Calu3 (cell line): ENCODE data around the gene DYRK3. TPM values are rescaled to one million over a fixed set of nuclear protein-coding genes. Genes with fewer than 3 reads are reported as not detected.
A peak's percentile ranks its signal among the peaks of the same experiment; 100 is the strongest.

Experiments
- BruUV-seq: library from RNA; stranded (reverse); fragments of 400-500 nt; replicated peaks from 2 replicates; lab custom pipeline; 2021; lab: Mats Ljungman, UMichigan
- CTCF ChIA-PET: fragments of 300-600 bp; sonication (Branson Sonifier 250); formaldehyde crosslinking; loops from one replicate; lab custom pipeline; 2022; ENCODE audit warnings: antibody characterized with exemption; lab: Charles Lee
- DNase-seq: peaks from one replicate; pipeline ENCODE4 v3.0.0; 2022
- H3K27ac Mint-ChIP-seq: one replicate; pipeline ENCODE4 v1.8.0; 2022; ENCODE audit warnings: mixed read lengths; ENCODE audit not compliant: unreplicated experiment
- H3K27me3 Mint-ChIP-seq: one replicate; pipeline ENCODE4 v1.8.0; 2022; ENCODE audit warnings: mixed read lengths; ENCODE audit not compliant: unreplicated experiment
- H3K36me3 Mint-ChIP-seq: one replicate; pipeline ENCODE4 v1.8.0; 2022; ENCODE audit warnings: mild to moderate bottlenecking, moderate library complexity, mixed read lengths; ENCODE audit not compliant: insufficient read depth, unreplicated experiment
- H3K4me1 Mint-ChIP-seq: one replicate; pipeline ENCODE4 v1.8.0; 2022; ENCODE audit warnings: mild to moderate bottlenecking, low read depth, mixed read lengths; ENCODE audit not compliant: unreplicated experiment
- H3K4me3 Mint-ChIP-seq: one replicate; pipeline ENCODE4 v1.8.0; 2022; ENCODE audit warnings: mild to moderate bottlenecking, low read depth, moderate library complexity, mixed read lengths; ENCODE audit not compliant: unreplicated experiment
- H3K9me3 Mint-ChIP-seq: one replicate; pipeline ENCODE4 v1.8.0; 2022; ENCODE audit warnings: low read depth, mixed read lengths; ENCODE audit not compliant: unreplicated experiment
- intact Hi-C: fragments of 100-400 bp; cut with micrococcal nuclease; formaldehyde crosslinking; loops from one replicate; pipeline ENCODE4 v1.10.0; 2022; ENCODE audit not compliant: unreplicated experiment
- total RNA-seq: library from RNA; stranded (reverse); gene quantifications from 2 replicates; pipeline ENCODE4 v1.2.3, GENCODE V29; 2022
- TF ChIP-seq, protein P1 (sequence below): fragments of 200-600 bp; IDR thresholded peaks from one replicate; pipeline ENCODE4 v1.8.0; 2022; ENCODE audit warnings: antibody characterized with exemption; ENCODE audit not compliant: unreplicated experiment

The DYRK3 gene
- total RNA-seq, 1 experiment from 2014 or later, result 7.6 TPM

DNA sequence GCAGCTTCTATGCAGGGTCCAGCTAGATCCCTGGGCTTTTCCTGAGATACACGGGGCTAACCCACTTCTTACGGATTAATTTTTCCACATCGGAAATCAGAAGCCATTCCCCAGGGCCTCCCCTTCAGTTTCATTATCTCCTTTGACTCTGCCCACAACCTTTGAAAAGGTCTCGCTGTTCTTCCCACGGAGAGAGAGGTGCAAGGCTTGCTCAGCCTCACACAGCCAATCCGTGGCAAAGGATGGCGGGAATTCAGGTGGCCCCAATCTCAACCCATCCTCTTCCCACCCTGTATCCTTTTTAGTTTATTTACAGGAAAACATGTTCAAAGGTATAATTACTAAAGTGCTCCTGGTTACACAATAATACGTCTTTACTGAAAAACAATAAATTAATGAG lies 48.7 kb downstream of the DYRK3 start:
- TF ChIP-seq, protein P1, sequence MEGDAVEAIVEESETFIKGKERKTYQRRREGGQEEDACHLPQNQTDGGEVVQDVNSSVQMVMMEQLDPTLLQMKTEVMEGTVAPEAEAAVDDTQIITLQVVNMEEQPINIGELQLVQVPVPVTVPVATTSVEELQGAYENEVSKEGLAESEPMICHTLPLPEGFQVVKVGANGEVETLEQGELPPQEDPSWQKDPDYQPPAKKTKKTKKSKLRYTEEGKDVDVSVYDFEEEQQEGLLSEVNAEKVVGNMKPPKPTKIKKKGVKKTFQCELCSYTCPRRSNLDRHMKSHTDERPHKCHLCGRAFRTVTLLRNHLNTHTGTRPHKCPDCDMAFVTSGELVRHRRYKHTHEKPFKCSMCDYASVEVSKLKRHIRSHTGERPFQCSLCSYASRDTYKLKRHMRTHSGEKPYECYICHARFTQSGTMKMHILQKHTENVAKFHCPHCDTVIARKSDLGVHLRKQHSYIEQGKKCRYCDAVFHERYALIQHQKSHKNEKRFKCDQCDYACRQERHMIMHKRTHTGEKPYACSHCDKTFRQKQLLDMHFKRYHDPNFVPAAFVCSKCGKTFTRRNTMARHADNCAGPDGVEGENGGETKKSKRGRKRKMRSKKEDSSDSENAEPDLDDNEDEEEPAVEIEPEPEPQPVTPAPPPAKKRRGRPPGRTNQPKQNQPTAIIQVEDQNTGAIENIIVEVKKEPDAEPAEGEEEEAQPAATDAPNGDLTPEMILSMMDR, result no peak
- CTCF ChIA-PET, result no interaction called here
- H3K9me3 Mint-ChIP-seq, result no peaks in the 10 kb centered on the region
- peak overlapping the region; percentile 8 for H3K27ac Mint-ChIP-seq
- BruUV-seq, result TSS peak; percentile 59
- peaks cover 26% of the 10 kb centered on the region for H3K4me1 Mint-ChIP-seq
- intact Hi-C loops, result no loop called here
- H3K27me3 Mint-ChIP-seq, result peaks cover 35% of the 10 kb centered on the region
- peak overlapping the region; percentile 80 for H3K4me3 Mint-ChIP-seq
- DNase-seq, result no peak
- peaks cover 26% of the 10 kb centered on the region for H3K36me3 Mint-ChIP-seq

DNA sequence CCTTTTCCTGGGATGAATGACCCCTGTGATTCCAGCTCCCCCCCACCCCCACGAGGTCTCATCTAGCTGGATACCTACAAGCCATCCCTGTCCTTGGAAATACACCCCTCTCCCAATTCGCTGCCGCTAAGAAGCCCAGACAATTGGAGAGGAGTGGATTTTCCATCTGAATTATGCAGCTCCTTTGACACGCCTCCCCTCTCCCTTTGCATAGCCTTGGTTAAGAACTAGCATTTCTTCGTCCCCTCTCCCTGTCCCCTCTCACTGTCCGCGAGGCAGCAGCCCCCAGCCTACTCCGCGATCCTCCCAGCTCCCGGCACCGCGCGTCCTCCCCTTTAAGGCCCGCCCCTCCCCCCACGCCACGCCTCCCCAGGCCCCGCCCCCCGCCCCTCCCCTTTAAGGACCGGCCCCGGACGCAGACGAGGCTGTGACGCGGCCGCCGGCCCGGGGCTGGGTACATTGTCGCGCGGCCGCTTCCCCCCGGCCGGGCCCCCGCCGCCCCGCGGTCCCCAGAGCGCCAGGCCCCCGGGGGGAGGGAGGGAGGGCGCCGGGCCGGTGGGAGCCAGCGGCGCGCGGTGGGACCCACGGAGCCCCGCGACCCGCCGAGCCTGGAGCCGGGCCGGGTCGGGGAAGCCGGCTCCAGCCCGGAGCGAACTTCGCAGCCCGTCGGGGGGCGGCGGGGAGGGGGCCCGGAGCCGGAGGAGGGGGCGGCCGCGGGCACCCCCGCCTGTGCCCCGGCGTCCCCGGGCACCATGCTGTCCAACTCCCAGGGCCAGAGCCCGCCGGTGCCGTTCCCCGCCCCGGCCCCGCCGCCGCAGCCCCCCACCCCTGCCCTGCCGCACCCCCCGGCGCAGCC lies 49.4 kb downstream of the DYRK3 start, which contains the start of gene MAPKAPK2:
MAPKAPK2 (plus strand) TSS at position 428 of the 856 bp plus-strand sequence; CDS start at position 753, 325 bp downstream.
- CTCF ChIA-PET, result interaction anchor here (0.7 kb wide), 1 partner anchor 194 kb away, joined by 3 read pairs; no protein-coding TSS in a partner anchor
- BruUV-seq, result no TSS peak
- Mint-ChIP-seq H3K27ac (peak within 1 kb of the TSS; percentile 81), H3K4me1 (peaks cover 33% of the 10 kb centered on the region), H3K27me3 (peaks cover 31% of the 10 kb centered on the region), H3K36me3 (peaks cover 26% of the 10 kb centered on the region), H3K9me3 (no peaks in the 10 kb centered on the region), H3K4me3 (peak within 1 kb of the TSS; percentile 80)
- intact Hi-C loops, result loop anchor here (5.0 kb wide), 1 partner anchor 38 kb away; no protein-coding TSS in a partner anchor
- TF ChIP-seq, protein P1, result no peak
- peak; percentile 77 for DNase-seq

DNA sequence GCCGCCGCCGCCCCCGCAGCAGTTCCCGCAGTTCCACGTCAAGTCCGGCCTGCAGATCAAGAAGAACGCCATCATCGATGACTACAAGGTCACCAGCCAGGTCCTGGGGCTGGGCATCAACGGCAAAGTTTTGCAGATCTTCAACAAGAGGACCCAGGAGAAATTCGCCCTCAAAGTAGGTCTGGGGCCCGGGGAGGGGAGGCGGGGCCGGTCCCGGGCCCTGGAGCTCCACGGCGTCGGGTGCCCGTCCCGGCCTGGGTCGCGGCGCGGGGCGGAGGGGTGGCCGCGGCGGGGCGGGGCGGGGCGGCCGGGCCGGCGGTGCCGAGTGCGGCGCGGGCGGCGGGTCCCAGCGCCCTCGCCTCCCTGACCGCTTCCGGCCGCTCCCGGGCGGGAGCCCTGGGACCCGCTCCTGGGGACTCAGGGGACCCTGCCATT lies 50.0 kb downstream of the DYRK3 start:
- CTCF ChIA-PET, result interaction anchor here (1.4 kb wide), 1 partner anchor 14 kb away, joined by 3 read pairs; no protein-coding TSS in a partner anchor
- DNase-seq, result peak; percentile 57
- H3K9me3 Mint-ChIP-seq, result no peaks in the 10 kb centered on the region
- H3K27ac Mint-ChIP-seq, result peak overlapping the region; percentile 81
- TF ChIP-seq, protein P1, result no peak
- peaks cover 24% of the 10 kb centered on the region for H3K27me3 Mint-ChIP-seq
- peaks cover 40% of the 10 kb centered on the region for H3K4me1 Mint-ChIP-seq
- H3K36me3 Mint-ChIP-seq, result peaks cover 26% of the 10 kb centered on the region
- BruUV-seq, result no TSS peak
- intact Hi-C loops, result loop anchor here (5.0 kb wide), 1 partner anchor 37 kb away; no protein-coding TSS in a partner anchor
- H3K4me3 Mint-ChIP-seq, result peak overlapping the region; percentile 80

GRCh38 chr1:206685769-206686477 lies 50.6 kb downstream of the DYRK3 start:
- H3K4me1 Mint-ChIP-seq, result peaks cover 45% of the 10 kb centered on the region
- no peaks in the 10 kb centered on the region for H3K9me3 Mint-ChIP-seq
- CTCF ChIA-PET, result interaction anchor here (1.4 kb wide), 1 partner anchor 14 kb away, joined by 3 read pairs; no protein-coding TSS in a partner anchor
- H3K27me3 Mint-ChIP-seq, result peaks cover 19% of the 10 kb centered on the region
- TF ChIP-seq, protein P1, result no peak
- H3K4me3 Mint-ChIP-seq, result peak overlapping the region; percentile 80
- peaks cover 26% of the 10 kb centered on the region for H3K36me3 Mint-ChIP-seq
- BruUV-seq, result TSS peak; percentile 55
- peak; percentile 61 for DNase-seq
- H3K27ac Mint-ChIP-seq, result peak overlapping the region; percentile 81
- intact Hi-C loops, result loop anchor here (5.0 kb wide), 1 partner anchor 36 kb away; no protein-coding TSS in a partner anchor
